ES-I3 (cell line): ENCODE measurements around the gene CEP41.

ENCODE experiments used
- H3K36me3 ChIP-seq: 2 replicates; pipeline ENCODE4 v1.6.1; 2013; ENCODE audit warnings: mild to moderate bottlenecking, low read length, control low read depth, moderate library complexity; ENCODE audit not compliant: insufficient read depth
- H3K4me1 ChIP-seq: 2 replicates; pipeline ENCODE4 v1.6.1; 2013; ENCODE audit warnings: mild to moderate bottlenecking, control low read depth, low read length; ENCODE audit not compliant: insufficient read depth
- H3K9ac ChIP-seq: 2 replicates; pipeline ENCODE4 v1.6.1; 2013; ENCODE audit warnings: low read depth, mild to moderate bottlenecking, low read length, moderate library complexity
- H3K9me3 ChIP-seq: 2 replicates; pipeline ENCODE4 v1.6.1; 2013; ENCODE audit warnings: mild to moderate bottlenecking, low read length, moderate library complexity; ENCODE audit not compliant: control insufficient read depth, insufficient read depth

The CEP41 gene

GRCh38 chr7:130369110-130369711 is 71.6 kb downstream of the CEP41 start:
- Histone ChIP-seq H3K9ac (no peak overlapping the region), H3K9me3 (no peaks in the 10 kb centered on the region), H3K4me1 (peaks cover 35% of the 10 kb centered on the region), H3K36me3 (no peaks in the 10 kb centered on the region)

- H3K4me1 ChIP-seq = peaks cover 25% of the 10 kb centered on the region
- no peaks in the 10 kb centered on the region for H3K36me3 ChIP-seq
- H3K9me3 ChIP-seq = no peaks in the 10 kb centered on the region
- H3K9ac ChIP-seq = no peak overlapping the region
These were observed 72.7 kb downstream of the CEP41 start for GRCh38 chr7:130367836-130368746.

- Histone ChIP-seq H3K9ac (no peak overlapping the region), H3K9me3 (no peaks in the 10 kb centered on the region), H3K36me3 (no peaks in the 10 kb centered on the region), H3K4me1 (peaks cover 21% of the 10 kb centered on the region)
These were observed 73.6 kb downstream of the CEP41 start for GRCh38 chr7:130367088-130367755.

GRCh38 chr7:130366564-130366963 is 74.3 kb downstream of the CEP41 start:
- Histone ChIP-seq H3K9me3 (no peaks in the 10 kb centered on the region), H3K9ac (no peak overlapping the region), H3K36me3 (no peaks in the 10 kb centered on the region), H3K4me1 (peaks cover 21% of the 10 kb centered on the region)

- Histone ChIP-seq H3K9me3 (0 out of 2 replicates have a peak, but pooled peaks cover 5% of the 10 kb centered on the region), H3K4me1 (peaks cover 21% of the 10 kb centered on the region), H3K36me3 (no peaks in the 10 kb centered on the region), H3K9ac (no peak overlapping the region)
These were observed 75.0 kb downstream of the CEP41 start for GRCh38 chr7:130365511-130366441.

- Histone ChIP-seq H3K9ac (no peak overlapping the region), H3K36me3 (no peaks in the 10 kb centered on the region), H3K9me3 (0 out of 2 replicates have a peak, but pooled peaks cover 5% of the 10 kb centered on the region), H3K4me1 (peaks cover 21% of the 10 kb centered on the region)
These were observed 75.7 kb downstream of the CEP41 start for GRCh38 chr7:130365088-130365487.

- H3K9ac ChIP-seq = no peak overlapping the region
- H3K9me3 ChIP-seq = peaks cover 5% of the 10 kb centered on the region; the same call in 1 of the 2 replicates
- peaks cover 18% of the 10 kb centered on the region for H3K4me1 ChIP-seq
These were observed 76.4 kb downstream of the CEP41 start for GRCh38 chr7:130364451-130364850.

GRCh38 chr7:130363026-130363847 is 77.6 kb downstream of the CEP41 start:
- H3K36me3 ChIP-seq = no peaks in the 10 kb centered on the region
- no peak overlapping the region for H3K9ac ChIP-seq
- peaks cover 9% of the 10 kb centered on the region for H3K4me1 ChIP-seq
- H3K9me3 ChIP-seq = peaks cover 5% of the 10 kb centered on the region; the same call in 1 of the 2 replicates

More at GRCh38 chr7:130364451-130364850, 76.4 kb downstream of the CEP41 start:
- H3K36me3 ChIP-seq = no peaks in the 10 kb centered on the region

- Histone ChIP-seq H3K9me3 (peaks cover 5% of the 10 kb centered on the region; the same call in 1 of the 2 replicates), H3K4me1 (peaks cover 9% of the 10 kb centered on the region), H3K36me3 (no peaks in the 10 kb centered on the region), H3K9ac (no peak overlapping the region)
These were observed 78.5 kb downstream of the CEP41 start for GRCh38 chr7:130362251-130362816.

- no peaks in the 10 kb centered on the region for H3K36me3 ChIP-seq
- peaks cover 15% of the 10 kb centered on the region for H3K4me1 ChIP-seq
- H3K9me3 ChIP-seq = peaks cover 5% of the 10 kb centered on the region; the same call in 1 of the 2 replicates
- no peak overlapping the region for H3K9ac ChIP-seq
These were observed 79.1 kb downstream of the CEP41 start for GRCh38 chr7:130361681-130362080.

- no peak overlapping the region for H3K9ac ChIP-seq
- H3K4me1 ChIP-seq = peaks cover 21% of the 10 kb centered on the region
- peaks cover 5% of the 10 kb centered on the region; the same call in 1 of the 2 replicates for H3K9me3 ChIP-seq
- no peaks in the 10 kb centered on the region for H3K36me3 ChIP-seq
These were observed 80.3 kb downstream of the CEP41 start for GRCh38 chr7:130360518-130360917.

GRCh38 chr7:130359276-130359857 is 81.4 kb downstream of the CEP41 start:
- Histone ChIP-seq H3K4me1 (peaks cover 17% of the 10 kb centered on the region), H3K36me3 (no peaks in the 10 kb centered on the region), H3K9me3 (peaks cover 5% of the 10 kb centered on the region; the same call in 1 of the 2 replicates), H3K9ac (no peak overlapping the region)
